CD4-positive, alpha-beta T cell treated with Interleukin-21 for 1 hour (primary cell): ENCODE data around the gene CFAP97.
A peak's percentile ranks its signal among the peaks of the same experiment; 100 is the strongest.

Experiments used
- DNase-seq: peaks from one replicate; pipeline ENCODE4 v3.0.0-alpha.2; 2020

The CFAP97 gene

GRCh38 chr4:185194924-185195888 is 8.6 kb downstream of the CFAP97 start:
- no peak for DNase-seq

GRCh38 chr4:185192059-185192458 is 11.7 kb downstream of the CFAP97 start:
- DNase-seq = no peak

- no peak for DNase-seq
Measured at GRCh38 chr4:185190306-185190856, 13.4 kb downstream of the CFAP97 start.

GRCh38 chr4:185189606-185190305 is 14.0 kb downstream of the CFAP97 start:
- no peak for DNase-seq

- DNase-seq = no peak
Measured at GRCh38 chr4:185186769-185187168, 17.0 kb downstream of the CFAP97 start.

- DNase-seq = peak; percentile 83
Measured at GRCh38 chr4:185183622-185184281, 20.0 kb downstream of the CFAP97 start.

GRCh38 chr4:185182239-185182638 is 21.6 kb downstream of the CFAP97 start:
- no peak for DNase-seq

- DNase-seq = no peak
Measured at GRCh38 chr4:185179488-185179887, 24.3 kb downstream of the CFAP97 start.

GRCh38 chr4:185171373-185172071 is 32.3 kb downstream of the CFAP97 start:
- no peak for DNase-seq

GRCh38 chr4:185167234-185167633 is 36.6 kb downstream of the CFAP97 start:
- DNase-seq = no peak

GRCh38 chr4:185165605-185166063 is 38.2 kb downstream of the CFAP97 start:
- peak; percentile 62 for DNase-seq

GRCh38 chr4:185151296-185151695 is 52.5 kb downstream of the CFAP97 start:
- DNase-seq = no peak

GRCh38 chr4:185149392-185149791 is 54.4 kb downstream of the CFAP97 start:
- DNase-seq = no peak

GRCh38 chr4:185145572-185145971 is 58.2 kb downstream of the CFAP97 start:
- no peak for DNase-seq

- no peak for DNase-seq
Measured at GRCh38 chr4:185144601-185145240, 59.1 kb downstream of the CFAP97 start.

- peak; percentile 26 for DNase-seq
Measured at GRCh38 chr4:185143601-185143969, 60.2 kb downstream of the CFAP97 start.

GRCh38 chr4:185142912-185143600 is 60.7 kb downstream of the CFAP97 start, which contains the start of gene SLC25A4:
TSS of gene SLC25A4 (plus strand) at chr4:185143266. CDS start at chr4:185143373, 107 bp downstream.
- DNase-seq = peak; percentile 88

- DNase-seq = no peak
Measured at GRCh38 chr4:185142564-185142911, 61.3 kb downstream of the CFAP97 start.

GRCh38 chr4:185141777-185142176 is 62.0 kb downstream of the CFAP97 start:
- no peak for DNase-seq

- no peak for DNase-seq
Measured at GRCh38 chr4:185139736-185140135, 64.1 kb downstream of the CFAP97 start.

- no peak for DNase-seq
Measured at GRCh38 chr4:185138161-185138560, 65.6 kb downstream of the CFAP97 start.
